OCI-LY3 (cell line): ENCODE results near the gene TPRX1.

Source experiments
- CTCF ChIP-seq: fragments of 200-600, 300-600 bp; sonication (generic); IDR thresholded peaks from 2 replicates; pipeline ENCODE4 v1.5.1; 2014; ENCODE audit warnings: antibody characterized with exemption, low read length, low read depth
- EZH2phosphoT487 ChIP-seq: fragments of 200-600 bp; shearing (Covaris generic); IDR thresholded peaks from 2 replicates; pipeline ENCODE4 v1.6.1; 2018; ENCODE audit warnings: antibody characterized with exemption, mixed run types, low read depth

GRCh38 chr19:47779524-47780214 lies 24.7 kb downstream of the TPRX1 start:
- no peak for TF ChIP-seq CTCF
- no peak for TF ChIP-seq EZH2phosphoT487
